ENCODE data around the gene MYOZ1. TPM values are rescaled to one million over a fixed set of nuclear protein-coding genes. Genes with fewer than 3 reads are reported as not detected.

Gene MYOZ1
- 0.06 TPM in 1 of 5 replicates, not detected in the others for total RNA-seq (2022; extraction: Qiagen RNA extraction)

GRCh38 chr10:73641328-73642060 is at the start of gene MYOZ1:
Gene MYOZ1, minus strand, starts transcription at chr10:73641474. Its CDS starts 1,457 bp downstream, at chr10:73640017.

GRCh38 chr10:73655990-73656298 is 14.7 kb upstream of the MYOZ1 start, which contains the start of gene SYNPO2L:
Gene SYNPO2L, minus strand, starts transcription at chr10:73656029. Its CDS starts 107 bp downstream, at chr10:73655922.

GRCh38 chr10:73590881-73591799 is 50.1 kb downstream of the MYOZ1 start, which contains the start of gene USP54:
Gene USP54, minus strand, starts transcription at chr10:73591342. Its CDS starts 15,684 bp downstream, at chr10:73575658.

Other genes with a start within 250 kb of the MYOZ1 start
- 108 to 117 TPM (median 112 TPM) in 5 replicates for gene ANXA7, start 227.4 kb downstream of the MYOZ1 start, total RNA-seq (2022; extraction: Qiagen RNA extraction)
- gene MSS51, start 207.9 kb downstream of the MYOZ1 start, total RNA-seq (2022; extraction: Qiagen RNA extraction) = 0.31 to 0.68 TPM (median 0.38 TPM) in 5 replicates
- 14.8 to 17.8 TPM (median 16.6 TPM) in 5 replicates for gene PPP3CB, start 145.4 kb downstream of the MYOZ1 start, total RNA-seq (2022; extraction: Qiagen RNA extraction)
- gene USP54, start 50.1 kb downstream of the MYOZ1 start, total RNA-seq (2022; extraction: Qiagen RNA extraction) = 8.5 to 11.4 TPM (median 10.4 TPM) in 5 replicates
- 0.01 to 0.03 TPM (median 0.02 TPM) in 4 of 5 replicates, not detected in the other for gene SYNPO2L, start 14.6 kb upstream of the MYOZ1 start, total RNA-seq (2022; extraction: Qiagen RNA extraction)
- gene AGAP5, start 56.6 kb upstream of the MYOZ1 start, total RNA-seq (2022; extraction: Qiagen RNA extraction) = 1.6 to 2.4 TPM (median 2.3 TPM) in 5 replicates
- gene SEC24C, start 102.9 kb upstream of the MYOZ1 start, total RNA-seq (2022; extraction: Qiagen RNA extraction) = 50.8 to 58.8 TPM (median 56.2 TPM) in 5 replicates
- gene CHCHD1, start 140.6 kb upstream of the MYOZ1 start, total RNA-seq (2022; extraction: Qiagen RNA extraction) = 59.1 to 72.4 TPM (median 64.6 TPM) in 5 replicates
- 29.4 to 42.7 TPM (median 40.2 TPM) in 5 replicates for gene ZSWIM8, start 144.1 kb upstream of the MYOZ1 start, total RNA-seq (2022; extraction: Qiagen RNA extraction)
- 15.0 to 19.2 TPM (median 15.5 TPM) in 5 replicates for gene NDST2, start 170.1 kb upstream of the MYOZ1 start, total RNA-seq (2022; extraction: Qiagen RNA extraction)
- 16.6 to 20.5 TPM (median 18.5 TPM) in 5 replicates for gene CAMK2G, start 233.1 kb upstream of the MYOZ1 start, total RNA-seq (2022; extraction: Qiagen RNA extraction)